ENCODE data around the gene BMAL2. TPM values are rescaled to one million over a fixed set of nuclear protein-coding genes. Genes with fewer than 3 reads are reported as not detected.

The BMAL2 gene
- total RNA-seq, 1 donor from 2014 or later: 7.9 TPM

GRCh38 chr12:27305673-27306456 is 26.8 kb upstream of the BMAL2 start:
- peaks cover 5% of the 10 kb centered on the region for H3K36me3 Mint-ChIP-seq (ENCODE audit: low read depth, unreplicated experiment)
- H3K27me3 Mint-ChIP-seq (ENCODE audit: unreplicated experiment): no peaks in the 10 kb centered on the region
- H3K4me1 Mint-ChIP-seq (ENCODE audit: unreplicated experiment): no peaks in the 10 kb centered on the region
- H3K27ac Mint-ChIP-seq (ENCODE audit: unreplicated experiment): no peak overlapping the region
- H3K4me3 Mint-ChIP-seq (ENCODE audit: unreplicated experiment): no peak overlapping the region
- TF ChIP-seq CTCF (IDR thresholded peaks at IDR 0.05; ENCODE audit: unreplicated experiment): peak; percentile 61
- no peaks in the 10 kb centered on the region for H3K9me3 Mint-ChIP-seq (ENCODE audit: unreplicated experiment)
- no peak for DNase-seq (ENCODE audit: low spot score)

GRCh38 chr12:27309293-27309994 is 23.2 kb upstream of the BMAL2 start:
- H3K4me1 Mint-ChIP-seq (ENCODE audit: unreplicated experiment): no peaks in the 10 kb centered on the region
- H3K4me3 Mint-ChIP-seq (ENCODE audit: unreplicated experiment): no peak overlapping the region
- H3K27me3 Mint-ChIP-seq (ENCODE audit: unreplicated experiment): no peaks in the 10 kb centered on the region
- no peak for DNase-seq (ENCODE audit: low spot score)
- TF ChIP-seq CTCF (IDR thresholded peaks at IDR 0.05; ENCODE audit: unreplicated experiment): no peak
- no peaks in the 10 kb centered on the region for H3K9me3 Mint-ChIP-seq (ENCODE audit: unreplicated experiment)
- peaks cover 5% of the 10 kb centered on the region for H3K36me3 Mint-ChIP-seq (ENCODE audit: low read depth, unreplicated experiment)
- no peak overlapping the region for H3K27ac Mint-ChIP-seq (ENCODE audit: unreplicated experiment)

- H3K36me3 Mint-ChIP-seq (ENCODE audit: low read depth, unreplicated experiment): peaks cover 5% of the 10 kb centered on the region
- no peaks in the 10 kb centered on the region for H3K9me3 Mint-ChIP-seq (ENCODE audit: unreplicated experiment)
- H3K27me3 Mint-ChIP-seq (ENCODE audit: unreplicated experiment): no peaks in the 10 kb centered on the region
- no peak overlapping the region for H3K27ac Mint-ChIP-seq (ENCODE audit: unreplicated experiment)
- no peak overlapping the region for H3K4me3 Mint-ChIP-seq (ENCODE audit: unreplicated experiment)
- no peak for TF ChIP-seq CTCF (IDR thresholded peaks at IDR 0.05; ENCODE audit: unreplicated experiment)
- H3K4me1 Mint-ChIP-seq (ENCODE audit: unreplicated experiment): no peaks in the 10 kb centered on the region
- no peak for DNase-seq (ENCODE audit: low spot score)
Measured at GRCh38 chr12:27309995-27310315, 22.7 kb upstream of the BMAL2 start.

- no peak for DNase-seq (ENCODE audit: low spot score)
- no peak overlapping the region for H3K27ac Mint-ChIP-seq (ENCODE audit: unreplicated experiment)
- no peaks in the 10 kb centered on the region for H3K9me3 Mint-ChIP-seq (ENCODE audit: unreplicated experiment)
- no peak overlapping the region for H3K4me3 Mint-ChIP-seq (ENCODE audit: unreplicated experiment)
- H3K36me3 Mint-ChIP-seq (ENCODE audit: low read depth, unreplicated experiment): peaks cover 11% of the 10 kb centered on the region
- TF ChIP-seq CTCF (IDR thresholded peaks at IDR 0.05; ENCODE audit: unreplicated experiment): no peak
- H3K4me1 Mint-ChIP-seq (ENCODE audit: unreplicated experiment): no peaks in the 10 kb centered on the region
- H3K27me3 Mint-ChIP-seq (ENCODE audit: unreplicated experiment): no peaks in the 10 kb centered on the region
Measured at GRCh38 chr12:27316947-27317346, 15.7 kb upstream of the BMAL2 start.

- Mint-ChIP-seq H3K36me3 (ENCODE audit: low read depth, unreplicated experiment) (peaks cover 11% of the 10 kb centered on the region), H3K4me3 (ENCODE audit: unreplicated experiment) (no peak overlapping the region), H3K27me3 (ENCODE audit: unreplicated experiment) (no peaks in the 10 kb centered on the region), H3K27ac (ENCODE audit: unreplicated experiment) (peak overlapping the region; percentile 13), H3K4me1 (ENCODE audit: unreplicated experiment) (no peaks in the 10 kb centered on the region), H3K9me3 (ENCODE audit: unreplicated experiment) (no peaks in the 10 kb centered on the region)
- no peak for DNase-seq (ENCODE audit: low spot score)
- no peak for TF ChIP-seq CTCF (IDR thresholded peaks at IDR 0.05; ENCODE audit: unreplicated experiment)
Measured at GRCh38 chr12:27319409-27319808, 13.2 kb upstream of the BMAL2 start.

Data from endothelial cell (in vitro differentiated cells).